ENCODE measurements around the gene CLIC1. TPM values are rescaled to one million over a fixed set of nuclear protein-coding genes. Genes with fewer than 3 reads are reported as not detected.

Gene CLIC1
- total RNA-seq, 1 experiment from 2014 or later, result 374 TPM

DNA sequence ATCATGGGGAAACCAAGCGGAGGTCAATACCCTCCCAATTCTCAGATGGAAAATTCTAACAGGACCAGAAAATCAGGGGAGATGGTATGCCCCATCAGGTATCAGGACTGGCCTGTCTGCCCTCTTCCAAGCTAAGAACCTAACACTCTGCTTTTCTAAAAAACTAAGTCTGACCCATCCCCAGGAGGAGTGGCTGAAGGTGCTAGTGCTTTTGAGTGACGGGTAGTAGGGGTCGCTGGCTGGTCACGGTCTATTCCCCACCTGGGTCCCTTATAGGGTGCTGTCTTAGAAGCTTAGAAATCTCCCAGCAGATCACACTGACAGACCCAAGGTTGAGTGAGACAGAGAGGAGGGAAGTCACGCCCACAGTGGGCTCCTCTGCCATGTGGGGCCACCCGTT lies 42.8 kb downstream of the CLIC1 start:
- H3K36me3 ChIP-seq (ENCODE audit: control insufficient read depth, insufficient read depth, low read length), result peaks cover 7% of the 10 kb centered on the region
- H3K27me3 ChIP-seq (replicated peaks; ENCODE audit: control insufficient read depth, insufficient read depth, low read length), result no peaks in the 10 kb centered on the region
- no peak for DNase-seq
- H3K4me1 Mint-ChIP-seq (ENCODE audit: low read depth, unreplicated experiment), result peaks cover 39% of the 10 kb centered on the region
- H3K36me3 Mint-ChIP-seq (ENCODE audit: insufficient read depth, unreplicated experiment), result peaks cover 61% of the 10 kb centered on the region
- H3K4me3 Mint-ChIP-seq (ENCODE audit: unreplicated experiment), result no peak overlapping the region
- no peaks in the 10 kb centered on the region for H3K27me3 Mint-ChIP-seq (ENCODE audit: insufficient read depth, unreplicated experiment)
- BruUV-seq (replicated peaks), result no TSS peak
- POLR2A ChIA-PET, result no interaction called here
- peaks cover 37% of the 10 kb centered on the region for H3K4me1 ChIP-seq
- H3K9me3 Mint-ChIP-seq (ENCODE audit: unreplicated experiment), result no peaks in the 10 kb centered on the region
- intact Hi-C loops (cut with micrococcal nuclease; ENCODE audit: unreplicated experiment), result no loop called here
- CTCF ChIA-PET, result no interaction called here
- H3K4me3 ChIP-seq (ENCODE audit: low read depth, low read length), result no peak overlapping the region
- TF ChIP-seq, protein P1, sequence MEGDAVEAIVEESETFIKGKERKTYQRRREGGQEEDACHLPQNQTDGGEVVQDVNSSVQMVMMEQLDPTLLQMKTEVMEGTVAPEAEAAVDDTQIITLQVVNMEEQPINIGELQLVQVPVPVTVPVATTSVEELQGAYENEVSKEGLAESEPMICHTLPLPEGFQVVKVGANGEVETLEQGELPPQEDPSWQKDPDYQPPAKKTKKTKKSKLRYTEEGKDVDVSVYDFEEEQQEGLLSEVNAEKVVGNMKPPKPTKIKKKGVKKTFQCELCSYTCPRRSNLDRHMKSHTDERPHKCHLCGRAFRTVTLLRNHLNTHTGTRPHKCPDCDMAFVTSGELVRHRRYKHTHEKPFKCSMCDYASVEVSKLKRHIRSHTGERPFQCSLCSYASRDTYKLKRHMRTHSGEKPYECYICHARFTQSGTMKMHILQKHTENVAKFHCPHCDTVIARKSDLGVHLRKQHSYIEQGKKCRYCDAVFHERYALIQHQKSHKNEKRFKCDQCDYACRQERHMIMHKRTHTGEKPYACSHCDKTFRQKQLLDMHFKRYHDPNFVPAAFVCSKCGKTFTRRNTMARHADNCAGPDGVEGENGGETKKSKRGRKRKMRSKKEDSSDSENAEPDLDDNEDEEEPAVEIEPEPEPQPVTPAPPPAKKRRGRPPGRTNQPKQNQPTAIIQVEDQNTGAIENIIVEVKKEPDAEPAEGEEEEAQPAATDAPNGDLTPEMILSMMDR (IDR thresholded peaks at IDR 0.05; ENCODE audit: insufficient read depth in 1 of 2, low read depth in 1 of 2, low read length in 1 of 2, severe bottlenecking in 1 of 2, unreplicated experiment in 1 of 2), result no peak
- H3K9me3 ChIP-seq, result no peaks in the 10 kb centered on the region
- H3K27ac Mint-ChIP-seq (ENCODE audit: unreplicated experiment), result no peak overlapping the region

DNA sequence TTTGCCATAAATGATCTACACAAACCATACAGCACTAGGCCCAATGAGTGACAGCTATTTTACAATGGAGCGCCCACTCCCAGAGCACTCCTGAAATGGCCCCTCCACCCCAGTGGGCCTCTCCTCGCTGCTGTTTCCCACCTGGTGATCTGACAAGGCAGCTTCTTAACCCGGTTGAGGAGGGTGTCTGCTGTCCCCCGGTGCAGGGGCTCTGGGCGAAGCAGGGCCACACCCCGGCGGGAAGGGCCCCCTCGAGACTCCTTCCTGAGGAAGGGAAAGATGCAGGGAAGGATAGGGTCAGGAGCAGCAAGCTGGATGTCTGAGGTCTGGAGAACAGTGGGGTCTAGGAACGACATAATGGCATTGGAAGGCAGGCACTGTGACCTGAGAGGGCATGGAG lies 43.4 kb downstream of the CLIC1 start:
- H3K36me3 ChIP-seq (ENCODE audit: control insufficient read depth, insufficient read depth, low read length), result peaks cover 9% of the 10 kb centered on the region
- Mint-ChIP-seq H3K27ac (ENCODE audit: unreplicated experiment) (peak overlapping the region; percentile 2), H3K9me3 (ENCODE audit: unreplicated experiment) (no peaks in the 10 kb centered on the region), H3K27me3 (ENCODE audit: insufficient read depth, unreplicated experiment) (no peaks in the 10 kb centered on the region), H3K4me1 (ENCODE audit: low read depth, unreplicated experiment) (peaks cover 39% of the 10 kb centered on the region), H3K4me3 (ENCODE audit: unreplicated experiment) (no peak overlapping the region), H3K36me3 (ENCODE audit: insufficient read depth, unreplicated experiment) (peaks cover 62% of the 10 kb centered on the region)
- ChIA-PET CTCF (interaction anchor here (0.7 kb wide), 1 partner anchor 98 kb away, joined by 3 read pairs; no protein-coding TSS in a partner anchor), POLR2A (no interaction called here)
- no peaks in the 10 kb centered on the region for H3K27me3 ChIP-seq (replicated peaks; ENCODE audit: control insufficient read depth, insufficient read depth, low read length)
- intact Hi-C loops (cut with micrococcal nuclease; ENCODE audit: unreplicated experiment), result no loop called here
- H3K4me1 ChIP-seq, result peaks cover 37% of the 10 kb centered on the region
- no peaks in the 10 kb centered on the region for H3K9me3 ChIP-seq
- no peak for DNase-seq
- no peak overlapping the region for H3K4me3 ChIP-seq (ENCODE audit: low read depth, low read length)
- TF ChIP-seq, protein P1 (IDR thresholded peaks at IDR 0.05; ENCODE audit: insufficient read depth in 1 of 2, low read depth in 1 of 2, low read length in 1 of 2, severe bottlenecking in 1 of 2, unreplicated experiment in 1 of 2), result no peak
- no TSS peak for BruUV-seq (replicated peaks)

DNA sequence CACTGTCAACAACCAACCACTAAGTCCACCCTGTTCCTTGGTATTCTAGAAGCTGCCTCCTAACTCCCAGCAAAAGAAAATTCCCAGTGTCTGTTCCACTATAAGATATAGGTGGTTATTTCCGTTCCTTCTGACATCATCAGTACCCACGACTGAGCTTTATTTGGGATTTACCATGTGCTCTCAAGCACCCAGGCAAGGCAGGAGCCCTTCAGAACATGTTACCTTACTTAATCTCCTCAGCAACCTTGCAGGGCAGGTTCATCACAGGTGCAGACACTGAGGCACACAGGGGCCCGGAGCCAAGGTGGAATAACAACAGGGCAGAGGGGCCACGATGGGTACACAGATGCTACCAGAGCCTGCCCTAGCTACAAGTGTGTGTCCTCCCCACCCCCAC lies 44.0 kb downstream of the CLIC1 start:
- no peak for DNase-seq
- Mint-ChIP-seq H3K27me3 (ENCODE audit: insufficient read depth, unreplicated experiment) (no peaks in the 10 kb centered on the region), H3K27ac (ENCODE audit: unreplicated experiment) (peak overlapping the region; percentile 2), H3K36me3 (ENCODE audit: insufficient read depth, unreplicated experiment) (peaks cover 62% of the 10 kb centered on the region), H3K4me3 (ENCODE audit: unreplicated experiment) (no peak overlapping the region), H3K4me1 (ENCODE audit: low read depth, unreplicated experiment) (peaks cover 34% of the 10 kb centered on the region), H3K9me3 (ENCODE audit: unreplicated experiment) (no peaks in the 10 kb centered on the region)
- intact Hi-C loops (cut with micrococcal nuclease; ENCODE audit: unreplicated experiment), result no loop called here
- no TSS peak for BruUV-seq (replicated peaks)
- no peak overlapping the region for H3K4me3 ChIP-seq (ENCODE audit: low read depth, low read length)
- H3K36me3 ChIP-seq (ENCODE audit: control insufficient read depth, insufficient read depth, low read length), result peaks cover 9% of the 10 kb centered on the region
- POLR2A ChIA-PET, result interaction anchor here (1.5 to 1.9 kb wide), 2 partner anchors 123 to 135 kb away, joined by 3 to 4 read pairs; partner anchors contain the start of genes HSPA1A, HSPA1B and HSPA1L
- CTCF ChIA-PET, result interaction anchor here (0.7 kb wide), 1 partner anchor 99 kb away, joined by 3 read pairs; no protein-coding TSS in a partner anchor
- no peaks in the 10 kb centered on the region for H3K9me3 ChIP-seq
- peaks cover 37% of the 10 kb centered on the region for H3K4me1 ChIP-seq
- TF ChIP-seq, protein P1 (IDR thresholded peaks at IDR 0.05; ENCODE audit: insufficient read depth in 1 of 2, low read depth in 1 of 2, low read length in 1 of 2, severe bottlenecking in 1 of 2, unreplicated experiment in 1 of 2), result no peak
- no peaks in the 10 kb centered on the region for H3K27me3 ChIP-seq (replicated peaks; ENCODE audit: control insufficient read depth, insufficient read depth, low read length)
